Cardiac septum (tissue), 1 donor: ENCODE measurements around the gene DCN. TPM values are rescaled to one million over a fixed set of nuclear protein-coding genes. Genes with fewer than 3 reads are reported as not detected.

Source experiments
- DNase-seq: peaks from one replicate; pipeline ENCODE4 v3.0.0-alpha.2; 2020; ENCODE audit warnings: low spot score
- intact Hi-C: fragments of 100-400 bp; cut with DNase I; formaldehyde crosslinking; loops from one replicate; pipeline ENCODE4 v1.14.0; 2022
- total RNA-seq: library from RNA; stranded (reverse); fragmentation: NEBNext Ultra II Directional; extraction: Animal tissue kit (Norgen Biotek cat#: 25700); gene quantifications from one replicate; pipeline ENCODE4 v1.2.1, GENCODE V29; 2021
- donor health status: DM: no; HTN: no; CAD: no.

Gene DCN
- total RNA-seq, 1 donor from 2014 or later = 480 TPM

DNA sequence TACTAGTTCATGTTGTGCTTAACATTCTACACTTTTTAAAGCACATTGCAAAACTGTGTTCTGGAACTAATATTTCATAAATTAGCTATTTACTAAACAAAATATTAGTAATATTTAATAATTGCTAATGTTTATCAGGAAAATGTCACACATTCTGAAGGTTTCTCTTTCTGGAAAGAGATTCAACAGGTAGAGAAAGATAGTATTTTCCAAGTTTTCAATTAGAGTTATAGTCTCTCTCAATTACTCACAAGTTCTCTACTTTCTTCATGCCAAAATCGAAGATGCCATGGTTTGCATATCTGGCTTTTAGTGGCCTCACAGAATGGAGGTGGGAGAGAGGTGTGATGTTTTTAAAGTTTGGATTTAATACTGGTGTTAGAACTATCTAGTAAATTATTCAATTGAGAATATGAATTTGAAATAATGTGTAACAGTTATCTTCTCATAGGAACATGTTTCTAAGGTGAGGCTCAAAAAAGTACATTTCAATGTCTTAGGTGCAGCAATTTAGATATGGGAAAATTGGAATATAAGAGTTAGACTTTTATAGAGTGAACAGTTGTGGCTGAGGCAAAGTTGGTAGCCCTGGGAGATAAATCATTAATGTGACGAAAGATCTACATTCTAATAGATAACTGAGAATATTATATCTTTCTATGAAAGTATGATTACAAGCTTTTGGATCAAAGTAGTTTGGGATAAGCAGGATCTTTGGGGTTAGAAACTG, 72.9 kb downstream of the DCN start:
- DNase-seq = no peak
- intact Hi-C loops = loop anchor here (2.0 to 10.0 kb wide), 2 partner anchors 131 to 215 kb away; no protein-coding TSS in a partner anchor

DNA sequence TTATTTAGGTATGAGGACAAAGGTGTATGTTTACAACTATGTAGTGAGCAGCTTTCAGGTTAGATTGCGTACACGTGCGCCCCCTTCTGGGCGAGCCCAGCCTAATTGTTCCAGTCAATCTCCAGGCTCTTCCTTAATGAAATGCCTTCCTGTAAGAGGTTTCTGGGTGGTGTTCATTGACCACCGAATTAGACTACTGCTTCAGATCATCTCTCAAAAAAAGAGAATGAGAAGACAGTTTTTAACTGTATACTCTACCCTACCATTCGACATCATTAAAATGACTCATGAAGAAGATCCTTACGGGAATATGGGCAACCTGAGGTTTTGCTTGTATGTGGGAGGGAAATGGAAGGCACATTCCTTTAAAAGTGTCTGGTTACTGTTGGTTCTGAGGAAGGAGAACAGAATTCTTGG, 73.5 kb downstream of the DCN start:
- intact Hi-C loops = loop anchor here (2.0 kb wide), 1 partner anchor 130 kb away; no protein-coding TSS in a partner anchor
- peak; percentile 77 for DNase-seq

DNA sequence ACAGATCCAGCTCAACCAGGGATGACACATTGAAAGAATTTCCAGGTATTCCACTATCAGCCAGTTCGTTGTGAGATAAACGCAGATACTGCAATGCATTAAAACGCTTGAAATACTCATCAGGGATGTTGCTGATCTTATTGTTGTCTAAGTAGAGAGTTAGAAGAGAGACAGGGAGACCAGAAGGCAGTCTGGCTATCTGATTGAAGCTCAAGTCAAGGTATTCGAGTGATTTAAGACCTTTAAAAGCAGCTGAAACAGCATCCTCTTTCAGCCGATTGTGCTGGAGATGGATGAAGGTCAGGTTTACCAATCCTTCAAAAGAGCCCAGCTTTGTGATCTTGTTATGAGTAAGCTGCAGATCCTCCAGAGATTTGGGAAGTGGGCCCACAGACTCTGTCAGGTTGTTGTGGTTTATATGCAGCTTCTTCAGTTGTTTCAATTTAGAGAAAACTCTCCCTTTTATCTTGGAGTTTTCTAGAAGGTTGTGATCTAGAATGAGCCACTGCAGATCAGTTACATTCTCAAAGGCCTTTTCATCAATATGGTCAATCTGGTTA, 74.3 kb downstream of the DCN start:
- intact Hi-C loops = loop anchor here (2.0 kb wide), 1 partner anchor 129 kb away; no protein-coding TSS in a partner anchor
- no peak for DNase-seq

DNA sequence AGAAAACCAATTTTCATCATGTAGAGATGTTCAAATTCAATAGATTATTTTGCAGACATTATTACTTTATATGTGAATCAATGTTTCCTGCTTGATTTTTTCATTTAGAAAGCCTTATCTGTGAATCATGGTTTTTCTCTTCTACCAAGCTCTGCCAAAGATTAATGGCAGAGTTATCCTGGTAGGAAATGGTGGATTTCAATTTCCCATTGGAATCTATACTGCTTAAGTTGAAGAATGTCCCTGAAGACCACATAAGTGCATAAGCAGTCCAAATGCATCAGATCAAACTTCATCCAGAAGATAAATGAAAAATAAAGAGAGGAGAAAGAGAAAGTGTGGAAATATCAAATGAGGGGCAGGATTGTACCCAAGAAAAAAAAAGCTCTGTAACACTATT, 76.3 kb downstream of the DCN start:
- intact Hi-C loops = no loop called here
- DNase-seq = no peak

DNA sequence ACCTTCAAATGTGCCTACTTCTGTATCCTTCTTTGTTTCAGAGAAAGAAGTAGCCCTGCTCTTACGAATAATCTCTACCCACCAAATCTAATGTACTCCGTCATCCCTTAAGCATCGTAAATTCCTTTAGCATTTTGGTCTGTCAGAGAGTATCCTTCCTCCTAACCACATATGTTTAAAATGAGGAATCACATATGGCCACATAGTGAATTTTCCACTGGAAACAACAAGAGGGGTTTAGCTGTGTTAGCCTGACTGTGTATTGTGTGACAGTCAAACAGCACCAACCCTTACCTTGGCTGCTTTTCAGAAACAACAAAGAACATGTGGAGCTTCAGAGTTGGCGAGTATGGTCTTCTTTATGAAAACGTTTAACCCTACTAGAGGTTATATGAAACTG, 76.8 kb downstream of the DCN start:
- intact Hi-C loops = no loop called here
- no peak for DNase-seq

DNA sequence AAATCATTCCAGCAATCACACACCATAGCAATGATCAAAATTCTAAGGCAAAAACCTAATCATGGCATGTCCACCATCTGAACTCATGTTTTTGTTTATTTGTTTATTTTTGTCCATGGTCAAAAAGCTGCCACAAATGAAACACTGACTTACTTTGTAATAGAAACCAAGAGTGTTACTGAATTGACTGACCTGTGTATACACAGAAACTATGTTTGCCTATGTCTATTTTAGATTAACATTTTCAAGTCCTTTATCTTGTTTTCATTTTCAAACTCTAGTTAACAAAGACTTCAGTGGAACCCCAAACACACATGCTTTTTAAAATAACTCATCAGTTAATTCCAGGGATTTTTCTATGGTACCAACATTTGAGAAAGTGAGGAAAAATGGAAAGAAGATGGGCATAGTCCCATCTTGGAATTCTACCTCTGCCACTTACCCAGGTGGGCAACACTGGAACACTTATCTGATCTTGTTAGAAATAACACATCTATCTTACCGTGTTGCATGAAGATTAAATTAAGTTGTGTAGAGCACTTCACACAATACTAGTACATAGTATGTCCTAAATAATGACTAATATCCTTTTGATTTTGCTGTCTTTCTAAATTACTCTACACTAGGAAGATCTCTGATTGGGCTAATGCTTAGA, 77.7 kb downstream of the DCN start:
- no peak for DNase-seq
- intact Hi-C loops = no loop called here

DNA sequence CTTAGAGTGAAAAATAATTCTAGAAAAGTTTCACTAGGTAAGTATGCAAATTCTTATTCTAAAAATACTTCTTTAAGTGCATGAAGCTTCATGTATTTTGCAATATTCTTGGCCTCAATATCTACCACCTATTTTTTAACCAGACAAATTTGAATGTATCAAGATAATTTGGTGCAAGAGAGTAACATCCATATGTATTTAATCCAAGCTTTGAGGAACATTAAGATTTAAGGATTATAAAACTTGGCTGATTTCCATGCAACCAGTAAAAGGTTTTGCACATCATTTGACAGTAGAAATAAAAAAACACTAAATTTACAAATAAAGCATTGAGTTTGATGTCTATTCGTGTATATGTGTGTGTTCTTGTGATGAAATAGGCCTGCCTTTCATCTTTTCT, 79.0 kb downstream of the DCN start:
- no peak for DNase-seq
- intact Hi-C loops = no loop called here

DNA sequence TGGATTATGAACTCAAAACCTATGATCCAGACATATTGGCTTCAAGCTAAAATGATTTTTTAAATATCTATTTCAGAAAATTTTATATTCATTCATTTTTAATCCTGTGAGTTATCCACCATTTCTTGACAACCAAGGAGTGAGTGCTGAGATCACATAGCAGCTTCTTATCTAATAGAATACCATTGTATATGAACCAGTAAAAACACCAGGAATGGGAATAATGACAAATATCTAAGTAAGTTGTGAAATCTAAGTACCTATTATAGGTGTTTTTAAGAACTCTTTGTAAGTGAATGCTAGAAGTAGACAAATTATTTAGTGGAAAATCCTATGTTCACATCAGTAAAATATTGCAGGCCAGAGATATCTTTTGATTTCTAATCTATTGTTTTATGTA, 79.5 kb downstream of the DCN start:
- intact Hi-C loops = no loop called here
- no peak for DNase-seq

DNA sequence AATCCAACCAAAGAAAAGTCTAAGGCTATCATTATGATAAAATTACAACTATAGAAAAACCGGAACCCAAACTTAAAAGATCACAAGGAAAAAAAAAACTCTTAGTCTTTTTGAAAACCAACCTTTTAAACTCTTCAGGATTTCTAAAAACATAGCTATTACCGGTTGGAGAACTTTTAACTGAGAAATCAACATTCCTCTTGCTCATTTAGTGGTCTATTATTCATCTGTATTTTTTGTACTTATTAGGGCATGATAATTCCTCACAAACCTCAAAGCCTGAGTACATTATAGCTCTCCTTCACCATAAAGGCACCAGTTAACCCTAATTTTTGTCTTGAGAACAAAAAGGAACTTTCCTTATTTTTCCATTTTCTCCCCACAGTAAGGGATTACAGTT, 81.7 kb downstream of the DCN start:
- intact Hi-C loops = no loop called here

DNA sequence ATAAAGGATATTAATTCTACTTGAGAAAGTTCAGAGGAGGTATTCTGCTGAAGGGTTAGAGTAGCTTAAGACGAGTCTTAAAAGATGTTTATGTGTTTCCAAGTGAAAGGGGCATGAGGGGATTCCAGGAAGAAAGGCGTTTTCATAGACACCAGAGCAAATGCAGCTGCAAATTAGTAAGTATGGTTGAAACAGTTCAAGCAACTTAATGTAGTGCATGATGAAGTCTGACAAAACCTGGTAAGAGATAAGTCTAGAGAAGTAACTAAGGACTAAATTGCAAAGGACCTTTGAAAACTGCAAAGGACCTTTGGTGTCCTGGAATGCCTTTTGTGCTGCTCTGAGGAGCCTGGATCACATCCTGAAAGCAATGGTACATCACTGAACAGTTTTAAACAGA, 82.8 kb downstream of the DCN start:
- no peak for DNase-seq
- intact Hi-C loops = no loop called here

More for the DNA sequence above, 81.7 kb downstream of the DCN start:
- DNase-seq = no peak

DNA sequence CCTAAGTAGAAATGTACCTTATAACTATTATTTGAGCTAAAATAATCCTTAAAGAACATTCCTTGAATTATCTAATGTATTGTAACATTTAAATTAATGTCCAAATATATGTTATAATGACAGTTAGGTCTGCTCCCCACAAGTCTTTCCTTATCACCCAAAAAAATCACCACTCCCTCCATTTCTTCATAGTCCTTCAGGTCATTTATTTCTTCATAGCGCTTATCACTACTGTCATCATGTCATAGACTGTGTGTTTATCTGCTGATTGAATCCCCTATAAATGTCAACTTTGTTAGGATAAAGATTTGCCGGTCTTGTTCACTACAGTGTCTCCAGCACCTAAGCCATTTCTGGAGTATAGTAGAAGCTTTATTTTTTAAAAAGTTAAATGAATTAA, 83.3 kb downstream of the DCN start:
- intact Hi-C loops = no loop called here

DNA sequence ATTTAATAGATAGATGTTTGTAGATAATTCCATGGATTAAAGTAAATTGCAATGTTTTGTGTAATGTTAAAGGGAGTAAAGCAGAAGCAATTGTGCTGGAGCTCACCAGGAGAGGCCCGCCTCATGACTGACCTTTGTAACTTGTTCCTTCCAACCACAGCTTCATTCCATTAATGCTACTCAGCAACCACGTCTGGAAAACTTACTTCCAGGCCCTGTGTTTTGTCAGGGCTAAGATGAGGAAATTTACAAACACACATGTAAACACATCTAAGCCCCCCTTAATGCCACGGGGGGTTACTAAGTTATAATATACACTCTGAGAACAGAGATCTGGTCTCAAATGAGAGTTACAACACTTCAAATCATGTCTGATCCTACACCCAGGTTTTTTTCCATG, 83.7 kb downstream of the DCN start:
- intact Hi-C loops = no loop called here
- no peak for DNase-seq

More for the DNA sequence above, 83.3 kb downstream of the DCN start:
- no peak for DNase-seq

DNA sequence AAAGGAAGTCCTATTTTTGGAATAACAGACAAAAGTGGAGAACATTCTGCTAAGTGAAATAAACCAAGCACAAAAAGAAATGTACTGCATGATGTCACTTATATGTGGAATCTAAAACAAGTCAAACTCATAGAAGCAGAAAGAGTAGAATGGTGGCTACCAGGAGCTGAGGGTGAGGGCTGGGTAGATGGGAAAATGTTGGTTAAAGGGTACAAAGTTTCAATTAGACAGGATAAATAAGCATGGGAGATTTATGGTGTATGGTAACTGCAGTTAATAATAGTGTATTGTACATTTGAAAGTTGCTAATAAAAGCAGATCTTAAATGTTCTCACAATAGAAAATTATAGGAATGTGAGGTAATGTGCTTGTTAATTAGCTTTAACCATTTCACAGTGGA, 84.2 kb downstream of the DCN start:
- no peak for DNase-seq
- intact Hi-C loops = no loop called here

DNA sequence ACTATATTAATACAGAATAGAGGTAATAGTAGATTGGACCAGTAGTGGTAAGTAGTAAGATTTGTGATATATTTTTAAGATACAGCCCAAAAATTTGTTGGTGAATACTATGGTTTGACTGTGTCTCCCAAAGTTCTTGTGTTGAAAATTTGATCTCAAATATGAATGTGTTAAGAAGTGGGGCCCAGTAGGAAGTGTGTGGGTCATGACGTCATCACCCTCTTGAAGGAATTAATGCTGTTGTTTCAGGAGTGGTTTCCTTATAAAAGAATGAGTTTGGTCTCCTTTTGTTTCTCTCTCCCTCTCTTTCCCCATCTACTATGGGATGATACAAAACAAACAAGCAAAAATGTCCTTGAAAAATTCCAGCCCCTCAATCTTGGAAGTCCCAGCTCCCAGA, 87.7 kb downstream of the DCN start:
- DNase-seq = no peak
- intact Hi-C loops = no loop called here

DNA sequence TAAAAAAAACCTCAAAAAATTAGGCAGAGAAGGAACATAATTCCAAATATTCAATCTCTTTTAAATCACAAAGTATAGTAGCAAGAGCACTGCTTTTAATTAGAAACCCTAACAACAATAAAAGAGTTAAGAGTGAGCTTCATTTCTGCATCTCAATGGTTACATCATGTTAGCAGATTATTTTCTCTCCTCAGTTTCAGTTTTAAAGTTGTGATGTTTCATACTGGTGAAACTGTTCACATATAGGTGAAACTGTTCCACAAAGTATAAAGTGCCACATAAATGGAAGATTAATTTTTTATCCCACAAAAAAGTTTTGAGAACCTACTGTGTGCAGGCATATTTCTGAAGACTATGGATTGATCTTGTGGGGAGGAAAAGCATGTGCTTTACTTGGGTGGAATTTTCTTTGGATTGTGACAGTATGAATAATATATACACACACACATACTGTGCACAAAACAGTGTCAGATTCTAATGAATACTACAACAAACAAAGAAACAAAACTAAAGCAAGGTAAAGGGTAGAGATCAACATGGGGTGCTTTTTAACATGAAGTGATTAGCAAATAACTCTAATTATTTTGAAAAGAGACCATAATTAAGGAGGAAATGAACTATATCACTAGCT, 88.5 kb downstream of the DCN start:
- intact Hi-C loops = no loop called here
- no peak for DNase-seq

DNA sequence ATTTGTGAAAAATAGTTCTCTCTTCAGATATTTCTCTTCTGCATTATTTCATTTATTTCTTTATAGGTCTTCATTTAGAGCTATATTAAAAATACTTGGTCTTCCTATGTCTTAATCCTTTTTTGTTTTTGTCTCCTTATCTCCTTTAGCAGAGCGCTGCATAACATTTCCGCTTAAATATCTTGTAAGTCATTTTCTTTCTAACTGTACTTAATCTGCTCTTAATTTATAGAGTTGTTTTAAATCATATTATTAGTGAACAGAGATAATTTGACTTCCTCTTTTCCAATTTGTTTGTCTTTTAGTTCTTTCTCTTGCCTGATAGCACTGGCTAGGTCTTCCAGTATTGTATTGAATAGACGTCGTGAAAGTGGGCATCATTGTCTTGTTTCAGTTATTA, 89.3 kb downstream of the DCN start:
- intact Hi-C loops = no loop called here
- no peak for DNase-seq

DNA sequence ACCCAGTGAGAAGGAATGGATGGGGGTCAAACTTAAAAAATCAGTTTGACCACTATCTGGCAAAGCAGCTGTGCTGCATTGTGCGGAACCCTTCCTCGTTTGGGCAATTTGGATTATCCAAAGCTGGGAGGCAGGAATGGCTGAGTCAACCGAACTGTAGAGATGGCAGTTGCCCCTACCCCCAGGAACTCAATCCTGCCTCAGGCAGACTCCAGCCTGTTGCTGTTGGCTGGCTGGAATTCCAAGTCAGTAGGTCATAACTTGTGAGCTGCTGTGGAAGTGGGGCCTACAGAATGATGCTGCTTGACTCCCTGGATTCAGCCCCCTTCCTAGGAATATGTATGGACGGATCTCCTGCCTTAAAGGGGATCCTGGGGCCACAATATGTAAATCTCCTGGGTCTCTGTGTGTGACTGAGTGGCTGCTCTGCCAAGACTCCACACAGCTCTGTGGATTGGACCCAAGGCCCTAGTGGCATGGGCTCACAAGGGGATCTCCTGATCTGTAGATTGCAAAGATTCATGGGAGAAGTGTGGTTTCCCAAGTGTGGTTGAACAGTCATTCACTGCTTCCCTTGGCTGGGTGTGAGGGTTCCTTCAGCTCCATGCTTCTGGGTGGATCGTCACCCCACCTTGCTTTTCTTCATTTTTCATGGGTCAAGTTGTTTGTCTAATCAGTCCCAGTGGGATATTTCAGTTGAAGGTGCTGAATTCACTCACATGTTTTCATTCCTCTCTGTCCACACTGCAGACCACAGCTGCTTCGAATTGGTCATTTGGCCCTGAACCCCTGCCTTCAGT, 90.5 kb downstream of the DCN start:
- intact Hi-C loops = no loop called here
- peak; percentile 59 for DNase-seq
